Measurements from ENCODE around the gene RNASET2. TPM values are rescaled to one million over a fixed set of nuclear protein-coding genes. Genes with fewer than 3 reads are reported as not detected.

The RNASET2 gene
- polyA plus RNA-seq, 1 donor from 2014 or later, result 73.9 TPM

DNA sequence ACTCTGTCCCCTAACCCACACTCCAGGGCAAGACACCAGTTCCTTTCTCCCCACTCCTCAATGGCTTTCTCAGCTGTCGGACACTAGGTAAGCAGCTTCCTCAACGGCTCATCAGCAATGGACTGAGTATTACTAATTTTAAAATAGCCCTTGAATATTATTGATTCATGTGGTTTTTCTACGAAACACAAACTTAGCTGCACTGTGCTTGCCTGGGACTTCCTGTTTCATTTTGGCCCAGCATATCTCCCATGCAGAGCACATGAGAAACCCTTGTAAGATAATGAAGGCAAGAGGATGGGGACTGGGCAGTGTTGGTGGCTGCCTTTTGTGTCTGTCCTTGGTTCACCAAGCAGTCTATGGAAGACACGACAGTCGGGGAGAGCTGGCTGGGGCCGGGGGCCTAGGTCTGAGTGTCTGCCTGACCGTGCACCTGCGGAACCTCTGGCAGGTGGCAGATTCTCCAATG, 48.9 kb downstream of the RNASET2 start:
- H3K9ac ChIP-seq (ENCODE audit: low read length), result no peak overlapping the region
- no peak overlapping the region for H3K4me3 ChIP-seq (ENCODE audit: low read length)
- TF ChIP-seq, protein P1, sequence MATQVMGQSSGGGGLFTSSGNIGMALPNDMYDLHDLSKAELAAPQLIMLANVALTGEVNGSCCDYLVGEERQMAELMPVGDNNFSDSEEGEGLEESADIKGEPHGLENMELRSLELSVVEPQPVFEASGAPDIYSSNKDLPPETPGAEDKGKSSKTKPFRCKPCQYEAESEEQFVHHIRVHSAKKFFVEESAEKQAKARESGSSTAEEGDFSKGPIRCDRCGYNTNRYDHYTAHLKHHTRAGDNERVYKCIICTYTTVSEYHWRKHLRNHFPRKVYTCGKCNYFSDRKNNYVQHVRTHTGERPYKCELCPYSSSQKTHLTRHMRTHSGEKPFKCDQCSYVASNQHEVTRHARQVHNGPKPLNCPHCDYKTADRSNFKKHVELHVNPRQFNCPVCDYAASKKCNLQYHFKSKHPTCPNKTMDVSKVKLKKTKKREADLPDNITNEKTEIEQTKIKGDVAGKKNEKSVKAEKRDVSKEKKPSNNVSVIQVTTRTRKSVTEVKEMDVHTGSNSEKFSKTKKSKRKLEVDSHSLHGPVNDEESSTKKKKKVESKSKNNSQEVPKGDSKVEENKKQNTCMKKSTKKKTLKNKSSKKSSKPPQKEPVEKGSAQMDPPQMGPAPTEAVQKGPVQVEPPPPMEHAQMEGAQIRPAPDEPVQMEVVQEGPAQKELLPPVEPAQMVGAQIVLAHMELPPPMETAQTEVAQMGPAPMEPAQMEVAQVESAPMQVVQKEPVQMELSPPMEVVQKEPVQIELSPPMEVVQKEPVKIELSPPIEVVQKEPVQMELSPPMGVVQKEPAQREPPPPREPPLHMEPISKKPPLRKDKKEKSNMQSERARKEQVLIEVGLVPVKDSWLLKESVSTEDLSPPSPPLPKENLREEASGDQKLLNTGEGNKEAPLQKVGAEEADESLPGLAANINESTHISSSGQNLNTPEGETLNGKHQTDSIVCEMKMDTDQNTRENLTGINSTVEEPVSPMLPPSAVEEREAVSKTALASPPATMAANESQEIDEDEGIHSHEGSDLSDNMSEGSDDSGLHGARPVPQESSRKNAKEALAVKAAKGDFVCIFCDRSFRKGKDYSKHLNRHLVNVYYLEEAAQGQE (IDR thresholded peaks at IDR 0.05; ENCODE audit: borderline replicate concordance), result no peak
- TF ChIP-seq TAF1 (IDR thresholded peaks at IDR 0.05; ENCODE audit: low read depth), result no peak
- TF ChIP-seq RAD21 (conservative IDR thresholded peaks at IDR 0.05), result no peak
- no peak for TF ChIP-seq EP300 (conservative IDR thresholded peaks at IDR 0.05; ENCODE audit: poor library complexity, severe bottlenecking)
- TF ChIP-seq MXI1 (conservative IDR thresholded peaks at IDR 0.05; ENCODE audit: poor library complexity, severe bottlenecking), result no peak
- no peak for TF ChIP-seq EZH2 (IDR thresholded peaks at IDR 0.05; ENCODE audit: borderline replicate concordance, insufficient read depth, low read length, poor library complexity, severe bottlenecking)
- TF ChIP-seq, protein P2, sequence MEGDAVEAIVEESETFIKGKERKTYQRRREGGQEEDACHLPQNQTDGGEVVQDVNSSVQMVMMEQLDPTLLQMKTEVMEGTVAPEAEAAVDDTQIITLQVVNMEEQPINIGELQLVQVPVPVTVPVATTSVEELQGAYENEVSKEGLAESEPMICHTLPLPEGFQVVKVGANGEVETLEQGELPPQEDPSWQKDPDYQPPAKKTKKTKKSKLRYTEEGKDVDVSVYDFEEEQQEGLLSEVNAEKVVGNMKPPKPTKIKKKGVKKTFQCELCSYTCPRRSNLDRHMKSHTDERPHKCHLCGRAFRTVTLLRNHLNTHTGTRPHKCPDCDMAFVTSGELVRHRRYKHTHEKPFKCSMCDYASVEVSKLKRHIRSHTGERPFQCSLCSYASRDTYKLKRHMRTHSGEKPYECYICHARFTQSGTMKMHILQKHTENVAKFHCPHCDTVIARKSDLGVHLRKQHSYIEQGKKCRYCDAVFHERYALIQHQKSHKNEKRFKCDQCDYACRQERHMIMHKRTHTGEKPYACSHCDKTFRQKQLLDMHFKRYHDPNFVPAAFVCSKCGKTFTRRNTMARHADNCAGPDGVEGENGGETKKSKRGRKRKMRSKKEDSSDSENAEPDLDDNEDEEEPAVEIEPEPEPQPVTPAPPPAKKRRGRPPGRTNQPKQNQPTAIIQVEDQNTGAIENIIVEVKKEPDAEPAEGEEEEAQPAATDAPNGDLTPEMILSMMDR (IDR thresholded peaks at IDR 0.05; ENCODE audit: poor library complexity, severe bottlenecking), result no peak
- TF ChIP-seq POLR2AphosphoS5 (IDR thresholded peaks at IDR 0.05), result no peak
- no peak for TF ChIP-seq SMC3 (conservative IDR thresholded peaks at IDR 0.05; ENCODE audit: poor library complexity)
- H3K27ac ChIP-seq (ENCODE audit: low read length), result no peak overlapping the region
- H4K20me1 ChIP-seq (ENCODE audit: insufficient read depth), result no peaks in the 10 kb centered on the region
- no peaks in the 10 kb centered on the region for H3K27me3 ChIP-seq (ENCODE audit: insufficient read depth, low read depth, low read length)
- no peaks in the 10 kb centered on the region for H3K9me3 ChIP-seq (ENCODE audit: low read length)
- H2AFZ ChIP-seq (ENCODE audit: low read depth, low read length), result no peak overlapping the region
- H3K36me3 ChIP-seq (ENCODE audit: insufficient read depth, low read length), result no peaks in the 10 kb centered on the region
- no peaks in the 10 kb centered on the region for H3F3A ChIP-seq (ENCODE audit: insufficient read depth, low read length, poor library complexity, severe bottlenecking)
- H3K9me2 ChIP-seq (ENCODE audit: insufficient read depth, low read length), result no peaks in the 10 kb centered on the region
- no peaks in the 10 kb centered on the region for H3K79me2 ChIP-seq (replicated peaks; ENCODE audit: insufficient read depth, low read length)
- no peak overlapping the region for H3K4me2 ChIP-seq (ENCODE audit: low read length)

DNA sequence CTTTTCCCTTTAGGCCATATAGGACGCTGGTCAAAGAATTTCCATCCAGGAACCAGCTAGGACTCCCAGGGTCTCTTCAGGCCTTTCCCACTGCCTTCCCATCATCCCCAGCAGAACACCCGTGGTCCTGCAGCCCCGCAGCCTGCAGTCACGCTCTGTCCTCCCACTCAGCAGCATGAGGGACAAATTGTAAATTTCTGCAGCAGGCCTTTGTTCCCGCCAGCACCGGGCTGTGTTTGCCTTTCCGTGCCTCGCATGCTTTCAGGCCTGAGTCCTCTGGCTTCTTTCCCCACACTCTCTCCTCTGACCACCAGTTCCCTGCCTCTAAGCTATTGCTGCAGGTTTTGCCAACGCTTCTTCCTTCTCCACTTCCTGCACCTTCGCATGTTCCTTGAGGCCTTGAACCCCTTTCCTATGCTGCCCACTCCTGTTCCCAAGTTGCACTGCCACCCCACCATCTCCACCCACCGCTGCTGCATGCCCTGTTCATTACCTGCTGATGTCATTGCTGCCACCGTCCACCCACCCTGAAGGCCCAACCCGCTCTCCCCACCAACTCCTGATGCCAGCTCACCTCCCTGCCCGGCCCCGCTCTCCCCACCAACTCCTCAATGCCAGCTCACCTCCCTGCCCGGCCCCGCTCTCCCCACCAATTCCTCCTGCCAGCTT, 49.8 kb downstream of the RNASET2 start:
- no peaks in the 10 kb centered on the region for H3K79me2 ChIP-seq (replicated peaks; ENCODE audit: insufficient read depth, low read length)
- no peaks in the 10 kb centered on the region for H3K36me3 ChIP-seq (ENCODE audit: insufficient read depth, low read length)
- no peak overlapping the region for H3K4me2 ChIP-seq (ENCODE audit: low read length)
- TF ChIP-seq, protein P1 (IDR thresholded peaks at IDR 0.05; ENCODE audit: borderline replicate concordance), result no peak
- no peak for TF ChIP-seq RAD21 (conservative IDR thresholded peaks at IDR 0.05)
- TF ChIP-seq EP300 (conservative IDR thresholded peaks at IDR 0.05; ENCODE audit: poor library complexity, severe bottlenecking), result no peak
- no peak for TF ChIP-seq POLR2AphosphoS5 (IDR thresholded peaks at IDR 0.05)
- no peak for TF ChIP-seq SMC3 (conservative IDR thresholded peaks at IDR 0.05; ENCODE audit: poor library complexity)
- TF ChIP-seq MXI1 (conservative IDR thresholded peaks at IDR 0.05; ENCODE audit: poor library complexity, severe bottlenecking), result no peak
- TF ChIP-seq, protein P2 (IDR thresholded peaks at IDR 0.05; ENCODE audit: poor library complexity, severe bottlenecking), result no peak
- no peak for TF ChIP-seq EZH2 (IDR thresholded peaks at IDR 0.05; ENCODE audit: borderline replicate concordance, insufficient read depth, low read length, poor library complexity, severe bottlenecking)
- TF ChIP-seq TAF1 (IDR thresholded peaks at IDR 0.05; ENCODE audit: low read depth), result no peak
- no peaks in the 10 kb centered on the region for H3K9me2 ChIP-seq (ENCODE audit: insufficient read depth, low read length)
- H3K27ac ChIP-seq (ENCODE audit: low read length), result no peak overlapping the region
- H3K4me3 ChIP-seq (ENCODE audit: low read length), result no peak overlapping the region
- H3K9ac ChIP-seq (ENCODE audit: low read length), result no peak overlapping the region
- no peaks in the 10 kb centered on the region for H3K9me3 ChIP-seq (ENCODE audit: low read length)
- no peaks in the 10 kb centered on the region for H4K20me1 ChIP-seq (ENCODE audit: insufficient read depth)
- no peaks in the 10 kb centered on the region for H3K27me3 ChIP-seq (ENCODE audit: insufficient read depth, low read depth, low read length)
- no peaks in the 10 kb centered on the region for H3F3A ChIP-seq (ENCODE audit: insufficient read depth, low read length, poor library complexity, severe bottlenecking)
- no peak overlapping the region for H2AFZ ChIP-seq (ENCODE audit: low read depth, low read length)

Measured in neural cell (in vitro differentiated cells).